IMR-90 (cell line): ENCODE data around the gene LEPROT. TPM values are rescaled to one million over a fixed set of nuclear protein-coding genes. Genes with fewer than 3 reads are reported as not detected.
A peak's percentile ranks its signal among the peaks of the same experiment; 100 is the strongest.

Experiments
- ATAC-seq: fragments of 200-7000 bp; cut with Tn5 transposase; 2 replicates; pipeline ENCODE4 v1.9.1; 2020; ENCODE audit warnings: low read depth, mild to moderate bottlenecking, moderate library complexity
- BruUV-seq: library from RNA; stranded (reverse); fragments of 400-500 nt; replicated peaks from 2 replicates; lab custom pipeline; 2021; lab: Mats Ljungman, UMichigan
- CTCF ChIA-PET: fragments of 300-600 bp; formaldehyde crosslinking; extraction: SDS; loops from one replicate; lab custom pipeline; 2021; ENCODE audit warnings: antibody characterized with exemption; lab: Yijun Ruan, JAX
- POLR2A ChIA-PET: fragments of 300-600 bp; sonication (Branson Sonifier 250); formaldehyde crosslinking; loops from one replicate; lab custom pipeline; 2022; ENCODE audit warnings: antibody characterized with exemption; ENCODE audit not compliant: unreplicated experiment; lab: Charles Lee
- DNase-seq: peaks from one replicate; pipeline ENCODE4 v3.0.0; 2013
- H2AFZ ChIP-seq: replicated peaks from 2 replicates; pipeline ENCODE3; 2013; ENCODE audit warnings: low read length, mild to moderate bottlenecking; ENCODE audit not compliant: poor library complexity
- H2AK5ac ChIP-seq: 2 replicates; pipeline ENCODE4 v1.6.1; 2013; ENCODE audit warnings: low read depth, low read length, inconsistent platforms
- H2AK9ac ChIP-seq: replicated peaks from 2 replicates; pipeline ENCODE3; 2013; ENCODE audit warnings: mild to moderate bottlenecking, low read depth, low read length, moderate library complexity; ENCODE audit not compliant: poor library complexity
- H2BK120ac ChIP-seq: 2 replicates; pipeline ENCODE4 v1.6.1; 2013; ENCODE audit warnings: low read depth, low read length, inconsistent platforms
- H2BK15ac ChIP-seq: 3 replicates; pipeline ENCODE4 v1.6.1; 2013; ENCODE audit warnings: low read depth, low read length, inconsistent platforms
- H2BK20ac ChIP-seq: 2 replicates; pipeline ENCODE4 v1.6.1; 2013; ENCODE audit warnings: low read depth, mild to moderate bottlenecking, inconsistent platforms, low read length, moderate library complexity
- H2BK5ac ChIP-seq: 2 replicates; pipeline ENCODE4 v1.6.1; 2013; ENCODE audit warnings: mild to moderate bottlenecking, low read depth, low read length, inconsistent platforms; ENCODE audit not compliant: poor library complexity, severe bottlenecking
- H3K14ac ChIP-seq: replicated peaks from 2 replicates; pipeline ENCODE4 v1.6.1; 2013; ENCODE audit warnings: low read depth, low read length, inconsistent platforms
- H3K18ac ChIP-seq: 2 replicates; pipeline ENCODE4 v1.6.1; 2013; ENCODE audit warnings: low read depth, low read length, control low read depth
- H3K23ac ChIP-seq: 2 replicates; pipeline ENCODE4 v1.6.1; 2013; ENCODE audit warnings: low read depth, low read length, inconsistent platforms
- H3K27ac ChIP-seq: 2 replicates; pipeline ENCODE4 v1.5.1; 2013; ENCODE audit warnings: mild to moderate bottlenecking, control low read depth, low read length; ENCODE audit not compliant: insufficient read depth
- H3K27me3 ChIP-seq: 2 replicates; pipeline ENCODE4 v1.6.1; 2013; ENCODE audit warnings: low read length; ENCODE audit not compliant: control insufficient read depth, insufficient read depth
- H3K36me3 ChIP-seq: 2 replicates; pipeline ENCODE4 v1.6.1; 2013; ENCODE audit warnings: low read length, mixed read lengths; ENCODE audit not compliant: control insufficient read depth, insufficient read depth
- H3K4ac ChIP-seq: 2 replicates; pipeline ENCODE4 v1.6.1; 2013; ENCODE audit warnings: low read depth, low read length, inconsistent platforms
- H3K4me1 ChIP-seq: 2 replicates; pipeline ENCODE4 v1.6.1; 2013; ENCODE audit warnings: low read length, mixed read lengths; ENCODE audit not compliant: control insufficient read depth, insufficient read depth
- H3K4me2 ChIP-seq: 2 replicates; pipeline ENCODE4 v1.6.1; 2013; ENCODE audit warnings: low read depth, mild to moderate bottlenecking, control low read depth, low read length, moderate library complexity
- H3K4me3 ChIP-seq: 2 replicates; pipeline ENCODE4 v1.5.1; 2013; ENCODE audit warnings: low read depth, mild to moderate bottlenecking, control low read depth, low read length, moderate library complexity; ENCODE audit not compliant: insufficient read depth
- H3K56ac ChIP-seq: 2 replicates; pipeline ENCODE4 v1.6.1; 2013; ENCODE audit warnings: low read length, inconsistent platforms; ENCODE audit not compliant: insufficient read depth; ENCODE audit errors: extremely low read depth
- H3K79me1 ChIP-seq, 2 experiments: 2 replicates each; pipeline ENCODE4 v1.6.1; 2013; ENCODE audit warnings: low read length in 2 of 2, inconsistent platforms in 1 of 2, low read depth in 1 of 2
- H3K9ac ChIP-seq: 2 replicates; pipeline ENCODE4 v1.6.1; 2013; ENCODE audit warnings: low read depth, low read length, control low read depth
- H3K9me1 ChIP-seq: 2 replicates; pipeline ENCODE4 v1.6.1; 2013; ENCODE audit warnings: low read length, inconsistent platforms; ENCODE audit not compliant: insufficient read depth
- H3K9me3 ChIP-seq: 2 replicates; pipeline ENCODE4 v1.6.1; 2013; ENCODE audit warnings: low read length; ENCODE audit not compliant: control insufficient read depth, insufficient read depth
- H4K20me1 ChIP-seq: 2 replicates; pipeline ENCODE4 v1.6.1; 2013; ENCODE audit warnings: low read length, inconsistent platforms; ENCODE audit not compliant: insufficient read depth
- H4K5ac ChIP-seq: 2 replicates; pipeline ENCODE4 v1.6.1; 2013; ENCODE audit warnings: mild to moderate bottlenecking, low read depth, low read length, control low read depth
- H4K8ac ChIP-seq, 2 experiments: 2 replicates each; pipeline ENCODE4 v1.6.1; 2013; ENCODE audit warnings: low read depth in 2 of 2, low read length in 2 of 2, control low read depth in 1 of 2, inconsistent platforms in 1 of 2
- H4K91ac ChIP-seq: 2 replicates; pipeline ENCODE4 v1.6.1; 2013; ENCODE audit warnings: low read depth, low read length, inconsistent platforms; ENCODE audit not compliant: insufficient read depth
- BHLHE40 ChIP-seq: fragments of 150-350 bp; IDR thresholded peaks from 2 replicates; pipeline ENCODE4 v1.6.1; 2016; ENCODE audit warnings: mild to moderate bottlenecking, low read depth, low read length
- CEBPB ChIP-seq: IDR thresholded peaks from 2 replicates; pipeline ENCODE4 v1.6.1; 2012; ENCODE audit warnings: low read depth, low read length, improper control_type of control experiment
- CHD1 ChIP-seq: IDR thresholded peaks from 2 replicates; pipeline ENCODE4 v1.6.1; 2012; ENCODE audit warnings: low read depth, low read length, improper control_type of control experiment
- FOS ChIP-seq: fragments of 150-350 bp; IDR thresholded peaks from 2 replicates; pipeline ENCODE4 v1.6.1; 2016; ENCODE audit warnings: low read depth, low read length
- MAFK ChIP-seq: IDR thresholded peaks from 2 replicates; pipeline ENCODE4 v1.6.1; 2012; ENCODE audit warnings: low read depth, low read length, improper control_type of control experiment
- MAZ ChIP-seq: IDR thresholded peaks from 2 replicates; pipeline ENCODE4 v1.6.1; 2012; ENCODE audit warnings: low read depth, mild to moderate bottlenecking, low read length, improper control_type of control experiment, moderate library complexity, borderline replicate concordance
- MXI1 ChIP-seq: IDR thresholded peaks from 2 replicates; pipeline ENCODE4 v1.6.1; 2012; ENCODE audit warnings: low read depth, mild to moderate bottlenecking, low read length, moderate library complexity, borderline replicate concordance
- NFE2L2 ChIP-seq: fragments of 150-350 bp; IDR thresholded peaks from 2 replicates; pipeline ENCODE4 v1.6.1; 2016; ENCODE audit warnings: low read depth, mild to moderate bottlenecking, low read length
- POLR2A ChIP-seq: IDR thresholded peaks from 2 replicates; pipeline ENCODE4 v1.6.1; 2012; ENCODE audit warnings: mild to moderate bottlenecking, low read depth, low read length
- RAD21 ChIP-seq: IDR thresholded peaks from 2 replicates; pipeline ENCODE4 v1.6.1; 2012; ENCODE audit warnings: low read length, improper control_type of control experiment
- RCOR1 ChIP-seq: IDR thresholded peaks from 2 replicates; pipeline ENCODE4 v1.6.1; 2012; ENCODE audit warnings: mild to moderate bottlenecking, low read length, improper control_type of control experiment; ENCODE audit not compliant: insufficient replicate concordance
- RFX5 ChIP-seq: IDR thresholded peaks from 2 replicates; pipeline ENCODE4 v1.8.0; 2012; ENCODE audit warnings: low read depth, mild to moderate bottlenecking, low read length, moderate library complexity
- SMC3 ChIP-seq: fragments of 150-350 bp; IDR thresholded peaks from 2 replicates; pipeline ENCODE4 v1.6.1; 2016; ENCODE audit warnings: low read depth, mild to moderate bottlenecking, antibody characterized with exemption, low read length, moderate library complexity
- WGBS, 2 experiments: methylation state at CpG; one replicate each; pipeline versions ENCODE4 v1.1.5 to v1.1.7; 2013; ENCODE audit warnings: missing lambda C conversion rate in 2 of 2; ENCODE audit not compliant: insufficient read length in 1 of 2; ENCODE audit errors: extremely low coverage in 2 of 2; 5-methylcytosine and 5-hydroxymethylcytosine counted together
- dilution Hi-C: fragments of 300-500 bp; cut with HindIII; formaldehyde crosslinking; loops from one replicate; pipeline ENCODE4 v1.14.3; 2018; ENCODE audit warnings: low sequenced_read_pairs; ENCODE audit not compliant: unreplicated experiment
- in situ Hi-C: fragments of 300-500 bp; cut with MboI; formaldehyde crosslinking; loops from 3 replicates; pipeline ENCODE4 v1.14.3; 2019; ENCODE audit warnings: low sequenced_read_pairs, inconsistent platforms, mixed read lengths
- intact Hi-C: fragments of 100-400 bp; cut with micrococcal nuclease; formaldehyde crosslinking; loops from 2 replicates; pipeline ENCODE4 v1.10.0; 2022
- polyA plus RNA-seq, 3 experiments: library from polyadenylated mRNA; depleted of rRNA; stranded (reverse); fragments of >200 nt; gene quantifications; 2 replicates each; pipeline ENCODE4 v1.2.3, GENCODE V29; 2012; ENCODE audit warnings: low replicate concordance in 1 of 3
- total RNA-seq: library from RNA; depleted of rRNA; stranded (reverse); fragments of >200 nt; gene quantifications from 2 replicates; pipeline ENCODE4 v1.2.3, GENCODE V29; 2012
- TF ChIP-seq, protein P1 (sequence below): conservative IDR thresholded peaks from 2 replicates; pipeline ENCODE4 v1.5.1; 2012; ENCODE audit warnings: mild to moderate bottlenecking, low read depth, low read length, improper control_type of control experiment
- TF ChIP-seq, protein P2 (sequence below): fragments of 150-350 bp; IDR thresholded peaks from 2 replicates; pipeline ENCODE4 v1.6.1; 2017; ENCODE audit warnings: mild to moderate bottlenecking, antibody characterized with exemption, low read length, low read depth

The LEPROT gene
- total and polyA plus RNA-seq, 2 of the 4 experiments (the other 2 are of a cell fraction), result 21.0 to 40.2 TPM

DNA sequence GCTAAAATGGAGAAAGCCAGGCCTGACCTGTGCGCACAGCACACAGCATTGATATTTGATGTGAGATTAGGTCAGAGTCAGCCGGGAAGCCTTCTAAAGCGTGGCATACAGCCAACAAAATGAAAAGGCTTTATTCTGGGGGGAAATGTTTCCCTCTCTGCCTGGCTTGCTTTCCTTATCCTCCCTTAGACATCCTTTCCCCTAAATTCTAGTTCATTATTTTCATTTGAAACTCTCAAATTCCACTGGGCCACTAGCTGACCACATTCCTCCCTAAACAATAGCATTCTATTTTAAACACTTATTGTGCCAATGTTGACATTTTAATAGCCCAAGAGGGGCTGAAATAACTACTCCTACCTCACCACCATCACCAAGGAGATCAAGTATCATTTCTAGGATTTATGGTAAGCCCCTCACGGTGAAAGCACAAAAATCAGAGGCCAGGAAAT, 49.4 kb downstream of the LEPROT start:
- H2AK5ac ChIP-seq, result no peak overlapping the region
- intact Hi-C loops (no loop called here), in situ Hi-C loops (no loop called here), dilution Hi-C loops (no loop called here)
- CTCF ChIA-PET, result no interaction called here
- no peak overlapping the region for H3K23ac ChIP-seq
- POLR2A ChIA-PET, result no interaction called here
- H3K4me3 ChIP-seq, result no peak overlapping the region
- no peaks in the 10 kb centered on the region; a peak in 1 of 4 replicates for H3K79me1 ChIP-seq
- H3K4ac ChIP-seq, result no peak overlapping the region
- TF ChIP-seq MXI1, result no peak
- no peak for TF ChIP-seq BHLHE40
- TF ChIP-seq NFE2L2, result no peak
- no peak for TF ChIP-seq FOS
- no peak for TF ChIP-seq CEBPB
- TF ChIP-seq, protein P1, sequence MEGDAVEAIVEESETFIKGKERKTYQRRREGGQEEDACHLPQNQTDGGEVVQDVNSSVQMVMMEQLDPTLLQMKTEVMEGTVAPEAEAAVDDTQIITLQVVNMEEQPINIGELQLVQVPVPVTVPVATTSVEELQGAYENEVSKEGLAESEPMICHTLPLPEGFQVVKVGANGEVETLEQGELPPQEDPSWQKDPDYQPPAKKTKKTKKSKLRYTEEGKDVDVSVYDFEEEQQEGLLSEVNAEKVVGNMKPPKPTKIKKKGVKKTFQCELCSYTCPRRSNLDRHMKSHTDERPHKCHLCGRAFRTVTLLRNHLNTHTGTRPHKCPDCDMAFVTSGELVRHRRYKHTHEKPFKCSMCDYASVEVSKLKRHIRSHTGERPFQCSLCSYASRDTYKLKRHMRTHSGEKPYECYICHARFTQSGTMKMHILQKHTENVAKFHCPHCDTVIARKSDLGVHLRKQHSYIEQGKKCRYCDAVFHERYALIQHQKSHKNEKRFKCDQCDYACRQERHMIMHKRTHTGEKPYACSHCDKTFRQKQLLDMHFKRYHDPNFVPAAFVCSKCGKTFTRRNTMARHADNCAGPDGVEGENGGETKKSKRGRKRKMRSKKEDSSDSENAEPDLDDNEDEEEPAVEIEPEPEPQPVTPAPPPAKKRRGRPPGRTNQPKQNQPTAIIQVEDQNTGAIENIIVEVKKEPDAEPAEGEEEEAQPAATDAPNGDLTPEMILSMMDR, result no peak
- TF ChIP-seq CHD1, result no peak
- TF ChIP-seq RFX5, result no peak
- TF ChIP-seq RAD21, result no peak
- TF ChIP-seq POLR2A, result no peak
- TF ChIP-seq, protein P2, sequence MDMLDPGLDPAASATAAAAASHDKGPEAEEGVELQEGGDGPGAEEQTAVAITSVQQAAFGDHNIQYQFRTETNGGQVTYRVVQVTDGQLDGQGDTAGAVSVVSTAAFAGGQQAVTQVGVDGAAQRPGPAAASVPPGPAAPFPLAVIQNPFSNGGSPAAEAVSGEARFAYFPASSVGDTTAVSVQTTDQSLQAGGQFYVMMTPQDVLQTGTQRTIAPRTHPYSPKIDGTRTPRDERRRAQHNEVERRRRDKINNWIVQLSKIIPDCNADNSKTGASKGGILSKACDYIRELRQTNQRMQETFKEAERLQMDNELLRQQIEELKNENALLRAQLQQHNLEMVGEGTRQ, result no peak
- TF ChIP-seq RCOR1, result no peak
- TF ChIP-seq SMC3, result no peak
- no peak for TF ChIP-seq MAFK
- TF ChIP-seq MAZ, result no peak
- no peak overlapping the region for H3K18ac ChIP-seq
- no peaks in the 10 kb centered on the region for H3K9me3 ChIP-seq
- BruUV-seq, result no TSS peak
- no peaks in the 10 kb centered on the region for H3K27me3 ChIP-seq
- no peak overlapping the region for H2BK5ac ChIP-seq
- H4K20me1 ChIP-seq, result no peaks in the 10 kb centered on the region
- no peak overlapping the region for H2BK15ac ChIP-seq
- no peak overlapping the region for H3K14ac ChIP-seq
- DNase-seq, result peak; percentile 32
- H3K4me1 ChIP-seq, result peaks cover 8% of the 10 kb centered on the region
- no peak overlapping the region for H3K4me2 ChIP-seq
- H2BK20ac ChIP-seq, result no peak overlapping the region
- no peaks in the 10 kb centered on the region for H3K36me3 ChIP-seq
- peak; percentile 38 for ATAC-seq
- no peak overlapping the region for H3K56ac ChIP-seq
- no peak overlapping the region for H3K27ac ChIP-seq
- WGBS, 2 experiments, result no CpG with 5 or more reads among the region's 4 CpGs
- no peak overlapping the region for H3K9ac ChIP-seq
- no peak overlapping the region for H2AFZ ChIP-seq
- H2BK120ac ChIP-seq, result no peak overlapping the region
- peaks cover 9% of the 10 kb centered on the region; the same call in 1 of the 2 replicates for H3K9me1 ChIP-seq
- peak overlapping the region; percentile 35 for H2AK9ac ChIP-seq
- no peak overlapping the region for H4K8ac ChIP-seq
- no peak overlapping the region for H4K91ac ChIP-seq
- H4K5ac ChIP-seq, result no peak overlapping the region
